GM12878 (cell line): Measurements from ENCODE around the gene C5AR1. TPM values are rescaled to one million over a fixed set of nuclear protein-coding genes. Genes with fewer than 3 reads are reported as not detected.

Source experiments
- ATAC-seq: fragments of 200-7000 bp; cut with Tn5 transposase; 3 replicates; pipeline ENCODE4 v1.9.1; 2020; ENCODE audit warnings: mild to moderate bottlenecking, moderate library complexity
- BruUV-seq: library from RNA; stranded (reverse); fragments of 400-500 nt; replicated peaks from 2 replicates; lab custom pipeline; 2021; lab: Mats Ljungman, UMichigan
- CTCF ChIA-PET: fragments of 300-600 bp; sonication (Branson Sonifier 250); formaldehyde crosslinking; extraction: SDS; loops from one replicate; lab custom pipeline; 2021; ENCODE audit warnings: inconsistent platforms; lab: Yijun Ruan, JAX
- POLR2A ChIA-PET: fragments of 350-600 bp; formaldehyde crosslinking; extraction: SDS; loops from one replicate; lab custom pipeline; 2021; ENCODE audit warnings: inconsistent platforms; lab: Charles Lee
- RAD21 ChIA-PET: fragments of 300-600 bp; sonication (Branson Sonifier 250); formaldehyde crosslinking; loops from one replicate; lab custom pipeline; 2023; ENCODE audit warnings: antibody characterized with exemption; ENCODE audit not compliant: unreplicated experiment; lab: Charles Lee
- SMC1A ChIA-PET: fragments of 300-600 bp; sonication (Branson Sonifier 250); formaldehyde crosslinking; loops from one replicate; lab custom pipeline; 2023; ENCODE audit not compliant: unreplicated experiment, uncharacterized antibody; lab: Charles Lee
- DNase-seq: peaks from one replicate; pipeline ENCODE4 v3.0.0-alpha.2; 2011; ENCODE audit warnings: low read depth, low spot score
- FAIRE-seq: peaks from 3 replicates; lab custom pipeline; 2011; peaks lifted over from hg19 to GRCh38; lab: Jason Lieb, UNC
- H2AFZ ChIP-seq: 2 replicates; pipeline ENCODE4 v1.6.0; 2011; ENCODE audit warnings: low read depth, low read length, control low read depth; ENCODE audit not compliant: control insufficient read depth
- H3K27ac ChIP-seq: 2 replicates; pipeline ENCODE4 v1.5.1; 2011; ENCODE audit warnings: control low read depth; ENCODE audit not compliant: control insufficient read depth, insufficient read depth
- H3K27me3 ChIP-seq, 2 experiments: replicated peaks in 1 of 2; 2 replicates each; pipeline versions ENCODE4 v1.6.0 to v1.6.1; 2011; ENCODE audit warnings: low read length in 1 of 2; ENCODE audit not compliant: control insufficient read depth in 2 of 2, insufficient read depth in 2 of 2
- H3K36me3 ChIP-seq, 2 experiments: 2 replicates each; pipeline ENCODE4 v1.5.1; 2011; ENCODE audit warnings: low read length in 1 of 2; ENCODE audit not compliant: control insufficient read depth in 2 of 2, insufficient read depth in 2 of 2
- H3K4me1 ChIP-seq: 2 replicates; pipeline ENCODE4 v1.6.1; 2011; ENCODE audit warnings: mild to moderate bottlenecking, low read length, moderate library complexity, mixed read lengths; ENCODE audit not compliant: control insufficient read depth, insufficient read depth
- H3K4me2 ChIP-seq: 2 replicates; pipeline ENCODE4 v1.6.0; 2011; ENCODE audit warnings: control low read depth; ENCODE audit not compliant: control insufficient read depth, insufficient read depth
- H3K4me3 ChIP-seq: fragments of 200-600 bp; sonication (generic); 2 replicates; pipeline ENCODE4 v1.5.1; 2016
- H3K79me2 ChIP-seq: 2 replicates; pipeline ENCODE4 v1.6.0; 2011; ENCODE audit warnings: low read length; ENCODE audit not compliant: control insufficient read depth, insufficient read depth
- H3K9ac ChIP-seq: 2 replicates; pipeline ENCODE4 v1.8.0; 2011; ENCODE audit warnings: low read length, control low read depth, mixed read lengths; ENCODE audit not compliant: control insufficient read depth, insufficient read depth
- H3K9me3 ChIP-seq: replicated peaks from 3 replicates; pipeline ENCODE4 v1.5.1; 2011; ENCODE audit warnings: mild to moderate bottlenecking, low read length; ENCODE audit not compliant: control insufficient read depth, insufficient read depth
- H4K20me1 ChIP-seq: 2 replicates; pipeline ENCODE4 v1.6.0; 2011; ENCODE audit not compliant: control insufficient read depth, insufficient read depth
- BACH1 ChIP-seq: fragments of 450-650 bp; IDR thresholded peaks from 2 replicates; pipeline ENCODE4 v1.6.1; 2017; ENCODE audit warnings: mild to moderate bottlenecking, borderline replicate concordance
- CHD2 ChIP-seq: IDR thresholded peaks from 2 replicates; pipeline ENCODE4 v1.6.1; 2011; ENCODE audit warnings: low read depth, low read length, improper control_type of control experiment, borderline replicate concordance
- EGR1 ChIP-seq, 2 experiments: IDR thresholded peaks; 1 replicate in 1 of 2; 2 replicates in 1 of 2; pipeline ENCODE4 v1.6.1; 2011 to 2012; ENCODE audit warnings: low read depth in 2 of 2, low read length in 2 of 2, borderline replicate concordance in 1 of 2, mild to moderate bottlenecking in 1 of 2, moderate library complexity in 1 of 2
- EZH2 ChIP-seq: IDR thresholded peaks from 2 replicates; pipeline ENCODE4 v1.6.1; 2012; ENCODE audit warnings: low read depth, mild to moderate bottlenecking, control low read depth, inconsistent platforms, low read length, borderline replicate concordance; ENCODE audit not compliant: control insufficient read depth
- HDGF ChIP-seq: fragments of 450-650 bp; IDR thresholded peaks from 2 replicates; pipeline ENCODE4 v1.6.1; 2016; ENCODE audit warnings: antibody characterized with exemption
- IRF4 ChIP-seq: IDR thresholded peaks from 2 replicates; pipeline ENCODE4 v1.6.1; 2011; ENCODE audit warnings: low read depth, low read length
- LARP7 ChIP-seq: fragments of 450-650 bp; IDR thresholded peaks from 2 replicates; pipeline ENCODE4 v1.6.1; 2017; ENCODE audit warnings: mild to moderate bottlenecking
- RB1 ChIP-seq: fragments of 450-650 bp; formaldehyde crosslinking; IDR thresholded peaks from 2 replicates; pipeline ENCODE4 v1.6.1; 2017; ENCODE audit warnings: mild to moderate bottlenecking, borderline replicate concordance
- SMAD1 ChIP-seq: fragments of 450-650 bp; IDR thresholded peaks from 2 replicates; pipeline ENCODE4 v1.6.1; 2018; ENCODE audit warnings: mild to moderate bottlenecking, low read depth; ENCODE audit not compliant: partially characterized antibody
- SPI1 ChIP-seq: IDR thresholded peaks from 2 replicates; pipeline ENCODE4 v1.6.1; 2011; ENCODE audit warnings: low read depth, mild to moderate bottlenecking, low read length, moderate library complexity, borderline replicate concordance; ENCODE audit not compliant: insufficient read depth
- YBX1 ChIP-seq: fragments of 450-650 bp; IDR thresholded peaks from 2 replicates; pipeline ENCODE4 v1.6.1; 2016; ENCODE audit warnings: antibody characterized with exemption
- ZBTB4 ChIP-seq: fragments of 450-650 bp; formaldehyde crosslinking; IDR thresholded peaks from 2 replicates; pipeline ENCODE4 v1.4.0; 2022; ENCODE audit warnings: mild to moderate bottlenecking, moderate library complexity
- WGBS: methylation state at CpG from one replicate; pipeline ENCODE4 v1.1.6; 2016; ENCODE audit warnings: low lambda C conversion rate; ENCODE audit not compliant: insufficient replicate concordance, insufficient coverage; ENCODE audit errors: missing lambda C conversion rate; 5-methylcytosine and 5-hydroxymethylcytosine counted together
- in situ Hi-C: fragments of 300-500 bp; cut with MboI; formaldehyde crosslinking; loops from 9 replicates; pipeline ENCODE4 v1.14.3; 2018; ENCODE audit warnings: mixed read lengths
- intact Hi-C: fragments of 100-400 bp; cut with micrococcal nuclease; formaldehyde crosslinking; loops from one replicate; pipeline ENCODE4 v1.14.2; 2022; ENCODE audit not compliant: unreplicated experiment
- polyA plus RNA-seq, 11 experiments: library from polyadenylated mRNA; depleted of rRNA in 4 of 11; unstranded in 6 of 11; stranded (reverse) in 5 of 11; fragments of >200 nt; fragmentation: Nextera tagmentation in 4 of 11; fragmentation: Illumina TruSeq in 1 of 11; extraction: Ambion mirVana in 4 of 11; extraction: Trizol in 1 of 11; gene quantifications; 1 replicate in 1 of 11; 2 replicates in 10 of 11; pipeline versions ENCODE4 v1.2.1 to v1.2.3, GENCODE V29; 2011 to 2016; ENCODE audit warnings: inconsistent platforms in 2 of 11, missing spikeins in 2 of 11, low read depth in 1 of 11
- total RNA-seq, 4 experiments: library from RNA; depleted of rRNA in 3 of 4; stranded (reverse); fragments of >200 nt in 3 of 4; fragmentation: Illumina TruSeq in 1 of 4; extraction: Trizol in 1 of 4; gene quantifications; 2 replicates each; pipeline versions ENCODE4 v1.2.1 to v1.2.3, GENCODE V29; 2013 to 2021
- TF ChIP-seq, protein P1 (sequence below): fragments of 450-650 bp; formaldehyde crosslinking; IDR thresholded peaks from 2 replicates; pipeline ENCODE4 v1.4.0; 2020; ENCODE audit warnings: mild to moderate bottlenecking, moderate library complexity

Gene C5AR1
- total and polyA plus RNA-seq, 10 of the 15 experiments (the other 5 are each of a cell fraction or from before 2014, with no cell fraction given), result 0.04 to 1.5 (median 0.18) TPM

GRCh38 chr19:47274891-47275761 is 34.5 kb upstream of the C5AR1 start:
- H3K27me3 ChIP-seq, result no peaks in the 10 kb centered on the region
- BruUV-seq, result no TSS peak
- in situ Hi-C loops (no loop called here), intact Hi-C loops (no loop called here)
- H4K20me1 ChIP-seq, result peaks cover 4% of the 10 kb centered on the region; the same call in 1 of the 2 replicates
- peak overlapping the region; percentile 71 for H3K4me3 ChIP-seq
- ChIA-PET CTCF (interaction anchor here (0.6 to 4.0 kb wide), 6 partner anchors 9 to 114 kb away, joined by 3 to 28 read pairs (median 4); partner anchors contain the start of gene DHX34), SMC1A (interaction anchor here (1.0 to 2.8 kb wide), 7 partner anchors 10 to 153 kb away, joined by 3 to 9 read pairs (median 4); partner anchors contain the start of gene CCDC9), RAD21 (interaction anchor here (0.5 to 2.4 kb wide), 7 partner anchors 9 to 88 kb away, joined by 3 to 39 read pairs (median 9); partner anchors contain the start of genes CCDC9 and DHX34), POLR2A (interaction anchor here (0.5 to 3.6 kb wide), 9 partner anchors 11 to 655 kb away, joined by 3 to 39 read pairs (median 4); partner anchors contain the start of gene CCDC9)
- no peaks in the 10 kb centered on the region; the same call in 1 of the 2 replicates for H3K79me2 ChIP-seq
- FAIRE-seq (no peak), ATAC-seq (peak; percentile 2), DNase-seq (no peak)
- peaks cover 0 to 1% of the 10 kb centered on the region in 2 experiments; a peak in 2 of 4 replicates for H3K36me3 ChIP-seq
- H3K4me1 ChIP-seq, result peaks cover 10% of the 10 kb centered on the region
- 20% methylated on average over 47 of the region's 82 CpGs for WGBS
- no peak overlapping the region for H3K27ac ChIP-seq
- H3K4me2 ChIP-seq, result peak overlapping the region; percentile 73
- no peak overlapping the region; the same call in 1 of the 2 replicates for H2AFZ ChIP-seq
- peak overlapping the region; percentile 0; the same call in 1 of the 2 replicates for H3K9ac ChIP-seq
- no peaks in the 10 kb centered on the region for H3K9me3 ChIP-seq
- TF ChIP-seq YBX1 (no peak), RB1 (no peak), SPI1 (peak; percentile 40; the same call in 1 of the 2 replicates), BACH1 (peak; percentile 94), HDGF (no peak), ZBTB4 (no peak), LARP7 (peak; percentile 93), SMAD1 (no peak), EGR1 (IDR thresholded peaks at IDR 0.05; ENCODE audit: borderline replicate concordance in 1 of 2, low read depth in 2 of 2, low read length in 2 of 2) (peak; percentile 41 to 97), CHD2 (no peak; the same call in 1 of the 2 replicates), EZH2 (no peak), IRF4 (no peak)
- TF ChIP-seq, protein P1, sequence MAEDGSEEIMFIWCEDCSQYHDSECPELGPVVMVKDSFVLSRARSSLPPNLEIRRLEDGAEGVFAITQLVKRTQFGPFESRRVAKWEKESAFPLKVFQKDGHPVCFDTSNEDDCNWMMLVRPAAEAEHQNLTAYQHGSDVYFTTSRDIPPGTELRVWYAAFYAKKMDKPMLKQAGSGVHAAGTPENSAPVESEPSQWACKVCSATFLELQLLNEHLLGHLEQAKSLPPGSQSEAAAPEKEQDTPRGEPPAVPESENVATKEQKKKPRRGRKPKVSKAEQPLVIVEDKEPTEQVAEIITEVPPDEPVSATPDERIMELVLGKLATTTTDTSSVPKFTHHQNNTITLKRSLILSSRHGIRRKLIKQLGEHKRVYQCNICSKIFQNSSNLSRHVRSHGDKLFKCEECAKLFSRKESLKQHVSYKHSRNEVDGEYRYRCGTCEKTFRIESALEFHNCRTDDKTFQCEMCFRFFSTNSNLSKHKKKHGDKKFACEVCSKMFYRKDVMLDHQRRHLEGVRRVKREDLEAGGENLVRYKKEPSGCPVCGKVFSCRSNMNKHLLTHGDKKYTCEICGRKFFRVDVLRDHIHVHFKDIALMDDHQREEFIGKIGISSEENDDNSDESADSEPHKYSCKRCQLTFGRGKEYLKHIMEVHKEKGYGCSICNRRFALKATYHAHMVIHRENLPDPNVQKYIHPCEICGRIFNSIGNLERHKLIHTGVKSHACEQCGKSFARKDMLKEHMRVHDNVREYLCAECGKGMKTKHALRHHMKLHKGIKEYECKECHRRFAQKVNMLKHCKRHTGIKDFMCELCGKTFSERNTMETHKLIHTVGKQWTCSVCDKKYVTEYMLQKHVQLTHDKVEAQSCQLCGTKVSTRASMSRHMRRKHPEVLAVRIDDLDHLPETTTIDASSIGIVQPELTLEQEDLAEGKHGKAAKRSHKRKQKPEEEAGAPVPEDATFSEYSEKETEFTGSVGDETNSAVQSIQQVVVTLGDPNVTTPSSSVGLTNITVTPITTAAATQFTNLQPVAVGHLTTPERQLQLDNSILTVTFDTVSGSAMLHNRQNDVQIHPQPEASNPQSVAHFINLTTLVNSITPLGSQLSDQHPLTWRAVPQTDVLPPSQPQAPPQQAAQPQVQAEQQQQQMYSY (CRISPR knock-in tag), result 0 out of 2 replicates have a peak, but pooled peaks have one; percentile 31
